Epithelial cell of proximal tubule (primary cell): ENCODE results near the gene KRT6C. TPM values are rescaled to one million over a fixed set of nuclear protein-coding genes. Genes with fewer than 3 reads are reported as not detected.

Experiments used
- DNase-seq: peaks from one replicate; pipeline ENCODE4 v3.0.0-alpha.2; 2011; ENCODE audit warnings: low read depth
- H3K4me3 ChIP-seq: 2 replicates; pipeline ENCODE4 v1.5.1; 2011; ENCODE audit warnings: low read depth, mild to moderate bottlenecking, low read length
- total RNA-seq: library from RNA; depleted of rRNA; stranded (reverse); fragments of >200 nt; gene quantifications from 2 replicates; pipeline ENCODE4 v1.2.3, GENCODE V29; 2015
- TF ChIP-seq, protein P1 (sequence below): conservative IDR thresholded peaks from 2 replicates; pipeline ENCODE4 v1.5.1; 2012; ENCODE audit warnings: low read depth, mild to moderate bottlenecking, low read length

The KRT6C gene
- total RNA-seq, 1 donor from 2014 or later, result not detected

GRCh38 chr12:52477651-52478050 is 4.0 kb upstream of the KRT6C start:
- TF ChIP-seq, protein P1, sequence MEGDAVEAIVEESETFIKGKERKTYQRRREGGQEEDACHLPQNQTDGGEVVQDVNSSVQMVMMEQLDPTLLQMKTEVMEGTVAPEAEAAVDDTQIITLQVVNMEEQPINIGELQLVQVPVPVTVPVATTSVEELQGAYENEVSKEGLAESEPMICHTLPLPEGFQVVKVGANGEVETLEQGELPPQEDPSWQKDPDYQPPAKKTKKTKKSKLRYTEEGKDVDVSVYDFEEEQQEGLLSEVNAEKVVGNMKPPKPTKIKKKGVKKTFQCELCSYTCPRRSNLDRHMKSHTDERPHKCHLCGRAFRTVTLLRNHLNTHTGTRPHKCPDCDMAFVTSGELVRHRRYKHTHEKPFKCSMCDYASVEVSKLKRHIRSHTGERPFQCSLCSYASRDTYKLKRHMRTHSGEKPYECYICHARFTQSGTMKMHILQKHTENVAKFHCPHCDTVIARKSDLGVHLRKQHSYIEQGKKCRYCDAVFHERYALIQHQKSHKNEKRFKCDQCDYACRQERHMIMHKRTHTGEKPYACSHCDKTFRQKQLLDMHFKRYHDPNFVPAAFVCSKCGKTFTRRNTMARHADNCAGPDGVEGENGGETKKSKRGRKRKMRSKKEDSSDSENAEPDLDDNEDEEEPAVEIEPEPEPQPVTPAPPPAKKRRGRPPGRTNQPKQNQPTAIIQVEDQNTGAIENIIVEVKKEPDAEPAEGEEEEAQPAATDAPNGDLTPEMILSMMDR, result no peak
- no peak overlapping the region for H3K4me3 ChIP-seq
- DNase-seq, result no peak

DNA sequence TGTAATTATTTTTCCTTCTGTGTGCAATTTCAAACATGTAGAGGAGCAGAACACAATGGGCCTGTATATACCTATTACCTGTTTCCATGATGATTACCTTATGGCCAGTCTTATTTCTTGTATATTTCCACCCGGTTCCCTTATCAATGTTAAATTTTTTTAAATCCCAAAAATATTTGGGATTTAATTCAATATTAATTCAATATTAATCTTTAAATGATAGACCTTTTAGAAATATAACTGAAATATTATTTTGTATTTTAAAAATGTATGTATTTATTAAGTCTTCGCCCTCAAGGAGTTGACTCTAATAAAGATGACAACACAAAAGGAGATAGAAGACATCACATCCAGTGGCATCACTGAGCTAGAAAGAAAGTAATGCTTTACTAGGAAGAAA is 607 bp upstream of the KRT6C start:
- H3K4me3 ChIP-seq, result no peak overlapping the region
- DNase-seq, result no peak
- TF ChIP-seq, protein P1, result no peak

DNA sequence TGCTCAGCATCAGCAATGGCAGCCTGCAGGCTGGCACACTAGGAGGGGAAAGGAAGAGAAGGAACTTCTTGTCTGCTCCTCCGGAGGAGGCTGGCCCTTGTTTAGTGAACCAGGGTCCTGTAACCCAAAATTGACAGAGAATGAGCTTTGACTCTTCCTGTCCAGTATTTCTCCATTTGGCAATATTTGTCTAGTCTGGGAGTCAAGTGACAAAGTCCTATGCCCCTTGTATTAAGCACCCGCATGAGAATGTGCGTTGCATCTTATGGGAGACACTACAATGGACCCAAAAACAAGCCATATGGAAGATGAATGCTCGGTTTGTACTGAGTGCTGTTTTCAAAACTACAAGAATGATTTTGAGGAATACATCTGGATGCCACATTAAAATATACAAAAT is 3.8 kb downstream of the KRT6C start:
- TF ChIP-seq, protein P1, result no peak
- H3K4me3 ChIP-seq, result no peak overlapping the region
- no peak for DNase-seq

GRCh38 chr12:52464897-52465296 is 8.7 kb downstream of the KRT6C start:
- no peak for DNase-seq
- TF ChIP-seq, protein P1, result no peak
- H3K4me3 ChIP-seq, result no peak overlapping the region

GRCh38 chr12:52461693-52462092 is 11.9 kb downstream of the KRT6C start:
- TF ChIP-seq, protein P1, result no peak
- H3K4me3 ChIP-seq, result no peak overlapping the region
- DNase-seq, result no peak

- TF ChIP-seq, protein P1, result no peak
- H3K4me3 ChIP-seq, result no peak overlapping the region
- no peak for DNase-seq
These were observed 14.7 kb downstream of the KRT6C start for GRCh38 chr12:52458861-52459260.

DNA sequence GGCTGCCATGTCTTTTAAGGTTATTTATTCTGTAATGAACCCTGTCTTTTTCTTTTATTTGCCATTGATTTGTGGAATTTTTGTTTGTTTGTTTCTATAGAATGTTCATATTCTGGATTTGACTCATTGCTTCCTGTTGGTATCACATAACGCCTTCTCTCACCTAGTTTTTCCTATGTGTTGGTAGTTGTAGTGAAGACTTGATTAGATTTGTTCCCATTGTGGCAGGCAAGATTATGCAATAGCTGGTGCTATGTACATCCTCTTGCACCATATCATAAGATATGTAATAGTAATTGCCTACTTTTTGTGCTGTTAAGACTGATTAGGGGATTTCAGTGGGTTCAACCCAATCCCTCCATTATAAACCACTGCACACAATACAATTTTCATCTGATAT is 17.8 kb downstream of the KRT6C start:
- DNase-seq, result no peak
- no peak overlapping the region for H3K4me3 ChIP-seq
- TF ChIP-seq, protein P1, result no peak
